Activated naive CD8-positive, alpha-beta T cell treated with anti-CD3 and anti-CD28 coated beads, Interleukin-2, amount 50 U/mL, for 16 hours (primary cell): Measurements from ENCODE around the gene COASY.
A peak's percentile ranks its signal among the peaks of the same experiment; 100 is the strongest.

Experiments
- DNase-seq: peaks from one replicate; pipeline ENCODE4 v3.0.0-alpha.2; 2020; ENCODE audit warnings: low read depth, low spot score

Gene COASY

DNA sequence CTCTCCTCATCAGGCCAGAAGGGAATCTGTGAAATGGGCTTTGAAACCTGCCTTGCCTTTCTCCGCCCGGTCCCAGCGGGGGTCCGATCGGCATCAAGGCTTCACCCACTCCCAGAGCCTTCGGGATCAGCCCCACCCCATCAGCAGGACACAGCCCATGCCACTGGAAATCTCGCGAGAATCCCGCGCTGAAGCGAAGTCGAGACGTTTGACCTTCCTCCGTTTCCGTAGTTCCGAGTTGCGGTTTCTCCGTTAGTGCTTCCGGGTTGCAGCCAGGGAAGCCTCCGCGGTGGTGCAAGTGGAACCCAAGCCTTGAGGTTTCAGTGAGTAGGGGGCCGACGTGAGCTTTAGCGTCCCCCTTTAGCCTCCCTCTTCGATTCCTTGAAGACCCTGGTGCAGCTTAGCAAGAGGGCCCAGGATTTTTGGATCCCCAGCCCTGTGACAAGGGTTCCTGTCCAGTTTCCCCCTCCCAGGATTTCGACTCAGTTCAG, at the start of gene COASY:
COASY (plus strand) TSS at position 252 of the 491 bp plus-strand sequence. CDS start 475 bp downstream, outside the sequence.
- DNase-seq, result peak; percentile 74

DNA sequence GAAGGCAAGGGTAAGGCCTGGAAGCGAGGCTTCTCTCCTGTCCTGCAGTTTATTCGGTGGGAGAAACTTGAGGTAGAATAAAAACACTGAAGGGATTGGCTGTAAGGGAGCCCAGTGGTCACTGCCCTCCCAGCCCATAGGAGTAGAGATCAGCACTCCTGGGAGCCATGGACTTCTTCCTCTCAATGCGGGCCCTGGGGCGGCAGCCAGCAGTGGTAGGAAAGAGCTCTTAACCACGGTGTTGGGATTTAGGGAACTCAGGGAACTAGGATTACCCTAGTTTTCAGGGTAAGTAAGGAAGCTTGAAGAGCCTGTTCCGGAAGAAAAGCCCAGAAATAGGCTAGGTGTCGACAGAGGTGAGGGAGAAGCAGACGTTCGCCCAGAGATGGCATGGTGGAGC, 49.7 kb upstream of the COASY start:
- no peak for DNase-seq

DNA sequence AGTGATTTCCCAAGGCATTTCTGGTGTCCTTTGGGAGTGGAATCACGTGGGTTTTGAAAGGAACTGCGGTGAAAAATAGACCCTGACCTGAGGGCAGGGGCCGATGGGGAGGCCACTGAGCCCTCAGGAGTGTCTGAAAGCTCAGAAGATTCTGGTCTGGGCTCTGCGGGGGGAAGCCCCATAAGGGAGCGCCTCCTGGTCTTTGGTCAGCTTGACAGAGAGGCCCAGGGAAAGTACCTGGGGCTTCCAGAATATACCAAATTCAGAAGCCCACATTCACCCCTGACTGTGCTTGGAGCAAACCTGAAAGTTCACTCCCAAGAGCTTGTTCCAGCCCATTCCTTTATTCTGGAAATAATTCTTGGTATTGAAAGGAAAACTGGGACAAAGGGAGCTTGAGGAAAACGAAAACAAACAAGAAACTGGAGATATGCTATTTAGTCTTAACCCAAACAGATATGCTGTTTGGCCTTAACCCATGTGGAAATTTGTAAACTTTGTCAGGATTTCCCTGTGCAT, 49.2 kb upstream of the COASY start:
- DNase-seq, result no peak

DNA sequence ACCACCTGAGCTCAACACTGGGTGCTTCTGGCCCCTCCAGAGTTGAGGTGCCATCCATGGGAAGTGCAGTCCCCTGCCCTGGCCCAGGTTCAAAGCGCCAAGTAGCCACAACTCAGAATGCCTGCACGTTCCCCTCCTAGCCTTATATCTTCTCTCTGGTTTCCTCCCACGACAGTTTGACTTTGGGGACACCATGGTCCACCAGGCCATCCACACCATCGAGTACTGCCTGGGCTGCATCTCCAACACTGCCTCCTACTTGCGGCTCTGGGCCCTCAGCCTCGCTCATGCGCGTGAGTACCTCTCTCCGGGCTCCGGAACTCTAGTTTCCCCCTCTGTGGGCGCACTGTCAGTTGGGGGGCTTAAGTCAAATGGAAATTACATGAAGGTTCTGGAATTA, 48.3 kb upstream of the COASY start:
- no peak for DNase-seq

DNA sequence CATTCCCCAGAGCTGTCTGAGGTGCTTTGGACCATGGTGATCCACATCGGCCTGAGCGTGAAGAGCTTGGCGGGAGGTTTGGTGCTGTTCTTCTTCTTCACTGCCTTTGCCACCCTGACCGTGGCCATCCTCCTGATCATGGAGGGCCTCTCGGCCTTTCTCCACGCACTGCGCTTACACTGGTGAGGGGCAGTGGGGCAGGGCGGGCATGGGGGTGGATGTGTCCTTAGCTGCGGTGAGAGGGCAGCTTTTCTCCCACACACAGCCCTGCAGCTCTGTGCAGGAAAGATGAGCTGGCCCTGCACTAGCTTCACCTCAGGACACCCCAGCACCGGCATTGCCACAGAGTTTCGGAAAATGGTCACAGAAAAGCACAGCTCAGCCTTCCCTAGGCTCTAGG, 47.7 kb upstream of the COASY start:
- DNase-seq, result no peak

DNA sequence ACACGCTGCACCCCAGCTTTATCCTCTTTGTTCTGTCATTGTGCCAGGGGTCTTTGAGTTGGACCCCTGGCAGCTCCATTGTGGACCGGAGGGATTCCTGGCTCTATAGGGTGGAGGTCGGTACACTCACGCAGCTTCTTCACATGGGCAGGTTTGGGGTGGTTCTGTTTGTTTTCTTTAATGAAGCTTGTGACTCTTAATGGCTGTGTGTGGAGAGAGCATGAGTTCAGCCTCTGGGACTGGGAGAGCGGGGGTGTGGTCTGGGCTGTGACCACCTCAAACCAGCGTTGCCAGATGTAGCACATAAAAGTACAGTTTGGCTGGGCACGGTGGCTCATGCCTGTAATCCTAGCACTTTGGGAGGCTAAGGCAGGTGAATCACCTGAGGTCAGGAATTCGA, 47.1 kb upstream of the COASY start:
- DNase-seq, result no peak

DNA sequence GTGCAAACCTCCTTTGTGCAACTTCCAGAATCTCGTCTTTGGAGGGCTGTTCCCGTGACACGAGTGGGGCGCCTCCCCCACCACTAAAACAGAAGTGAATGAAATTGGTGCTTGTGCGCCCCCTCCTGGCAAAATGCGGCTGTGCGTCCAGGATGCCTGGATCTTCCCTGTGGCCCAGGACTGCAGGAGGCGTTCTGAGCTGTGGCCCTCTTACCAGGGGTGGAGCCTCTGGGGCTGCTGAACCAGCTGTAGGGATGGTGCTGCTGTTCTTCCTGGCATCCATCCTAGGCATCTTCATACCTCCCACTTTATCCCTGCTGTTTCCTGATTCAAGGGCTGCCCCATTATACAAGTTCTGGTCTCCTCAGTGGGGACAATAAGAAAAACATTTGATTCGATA, 44.4 kb upstream of the COASY start:
- peak; percentile 56 for DNase-seq

DNA sequence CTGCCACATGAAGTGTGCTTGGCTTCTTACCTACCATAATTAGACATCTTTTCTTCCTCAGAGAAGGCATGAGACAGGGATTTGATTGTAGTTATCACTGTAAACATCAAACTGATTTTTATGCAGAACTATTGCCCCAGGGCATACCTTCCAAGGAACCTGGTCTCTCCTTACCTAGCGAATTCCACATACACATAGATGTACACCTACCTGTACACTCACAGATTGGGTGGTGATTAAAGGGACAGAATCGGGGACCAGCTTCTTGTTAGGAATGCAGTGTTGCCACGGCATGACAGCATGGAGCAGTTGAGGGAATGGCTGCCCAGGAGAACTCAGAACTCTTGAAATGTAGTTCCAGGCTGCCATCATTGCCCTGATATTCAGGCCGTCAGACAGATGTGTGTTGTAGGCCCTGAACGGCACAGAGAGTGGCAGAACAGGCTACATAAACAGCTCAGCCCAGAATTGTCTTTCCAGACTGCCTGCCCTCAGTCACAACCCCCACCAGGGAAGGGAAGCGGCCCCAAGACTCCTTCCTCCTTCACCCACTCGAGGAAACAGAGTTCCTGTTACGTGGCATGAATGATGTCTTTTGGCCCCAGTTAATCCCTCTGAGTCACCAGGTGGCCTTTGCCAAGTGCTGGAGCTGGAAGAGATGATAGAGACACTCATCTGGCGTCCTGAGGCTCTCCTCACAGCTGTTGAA, 43.7 kb upstream of the COASY start:
- DNase-seq, result no peak

DNA sequence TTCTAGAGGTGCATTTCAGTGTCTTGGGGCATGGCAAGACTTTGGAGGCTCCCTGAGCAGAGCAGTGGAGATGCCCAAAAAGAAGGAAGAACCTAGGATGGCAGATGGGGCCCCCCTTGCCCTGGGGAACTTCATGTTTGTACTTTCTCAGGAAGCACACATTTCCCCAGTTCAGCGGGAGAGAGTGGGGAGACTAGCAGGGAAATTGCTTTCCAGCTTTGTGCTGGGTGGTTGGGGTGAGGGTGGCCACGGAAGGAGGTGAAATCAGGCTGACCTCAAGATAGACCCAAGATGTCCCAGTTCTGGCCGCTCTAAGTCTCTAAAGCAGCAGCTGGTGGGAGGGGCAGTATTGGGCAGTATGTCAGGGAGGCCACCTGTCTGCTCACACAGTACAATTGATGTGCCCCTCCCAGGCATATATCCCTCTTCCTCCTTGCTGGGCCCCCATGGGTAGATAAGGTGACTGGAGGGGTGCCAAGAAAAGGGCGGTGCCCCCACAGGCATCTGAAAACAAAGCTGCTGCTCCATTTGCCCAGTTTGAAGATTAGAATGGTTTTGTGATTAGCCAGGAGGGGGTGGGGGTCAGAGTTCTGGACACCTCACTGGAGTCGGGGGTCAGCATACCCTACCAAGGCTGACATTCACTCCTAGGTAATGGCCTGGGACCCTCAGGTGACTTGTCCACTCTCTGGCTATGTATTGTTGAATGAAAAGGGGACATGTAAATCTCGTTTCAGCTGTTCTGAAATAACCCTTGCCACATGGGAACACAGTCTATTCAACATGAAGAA, 43.0 kb upstream of the COASY start:
- DNase-seq, result no peak

DNA sequence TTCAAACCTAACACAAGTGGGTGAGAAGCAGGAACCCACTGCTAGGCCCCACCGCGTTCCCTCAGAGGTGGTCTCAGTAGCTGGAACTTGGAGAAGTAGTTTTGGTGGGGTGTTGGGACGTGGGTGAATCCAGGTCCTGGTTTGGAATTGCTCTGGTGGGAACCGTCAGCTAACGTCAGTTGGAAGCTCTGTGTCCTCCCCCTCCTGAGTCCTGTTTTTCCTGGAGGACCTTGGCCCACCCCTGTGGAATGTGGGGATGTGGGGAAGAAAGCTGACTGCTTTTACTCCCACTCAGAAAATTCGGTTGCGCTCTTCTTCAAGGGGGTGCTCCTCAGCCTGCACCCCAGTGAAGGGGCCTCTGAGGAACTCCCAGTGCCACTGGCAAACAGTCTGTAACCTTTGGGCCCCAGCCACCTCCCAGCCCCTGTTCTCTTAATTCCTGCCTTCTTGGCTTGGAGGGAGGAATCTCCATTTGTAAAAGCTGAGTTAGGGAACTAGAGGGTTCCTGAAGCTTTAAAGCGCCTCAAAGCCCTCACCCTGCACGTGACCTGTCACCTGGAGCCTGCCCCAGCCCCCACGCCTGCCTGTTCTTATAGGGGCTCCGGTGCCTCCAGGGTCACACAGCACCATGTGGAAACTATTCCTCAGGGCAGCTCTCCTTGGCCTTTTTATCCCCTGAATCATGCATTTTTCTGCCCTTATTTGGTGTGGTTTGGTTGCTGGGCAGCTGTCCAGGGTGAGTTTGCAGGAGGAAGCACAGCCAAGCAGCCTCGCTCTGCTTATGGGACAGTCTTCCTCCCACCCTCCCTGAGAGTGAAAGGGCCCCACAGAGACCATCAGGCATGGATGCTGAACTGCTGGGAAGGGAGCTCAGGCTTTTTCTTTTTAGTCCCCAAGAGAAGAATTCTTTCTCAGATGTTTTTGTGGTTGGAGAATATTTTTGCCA, 42.1 kb upstream of the COASY start:
- no peak for DNase-seq

DNA sequence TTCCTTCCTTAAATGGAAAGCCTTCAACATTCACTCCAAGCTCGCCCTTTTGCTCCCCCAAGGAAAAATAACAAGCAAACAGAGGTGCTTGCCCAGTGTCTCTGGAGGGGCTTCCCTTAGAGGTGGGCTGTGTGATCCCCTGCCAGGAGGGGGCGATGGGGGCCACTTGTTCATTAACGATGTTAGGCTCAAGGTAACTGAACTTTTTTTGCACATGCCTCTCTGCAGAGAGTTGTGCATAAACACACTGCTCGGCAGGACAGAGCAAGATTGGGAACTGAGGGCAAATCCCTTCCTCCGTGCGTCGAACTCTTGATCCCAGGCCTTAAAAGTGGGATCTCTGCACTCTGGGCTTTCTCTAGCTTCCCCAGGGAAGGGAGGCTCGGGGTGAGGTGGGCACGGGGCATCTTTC, 41.4 kb upstream of the COASY start:
- DNase-seq, result no peak

DNA sequence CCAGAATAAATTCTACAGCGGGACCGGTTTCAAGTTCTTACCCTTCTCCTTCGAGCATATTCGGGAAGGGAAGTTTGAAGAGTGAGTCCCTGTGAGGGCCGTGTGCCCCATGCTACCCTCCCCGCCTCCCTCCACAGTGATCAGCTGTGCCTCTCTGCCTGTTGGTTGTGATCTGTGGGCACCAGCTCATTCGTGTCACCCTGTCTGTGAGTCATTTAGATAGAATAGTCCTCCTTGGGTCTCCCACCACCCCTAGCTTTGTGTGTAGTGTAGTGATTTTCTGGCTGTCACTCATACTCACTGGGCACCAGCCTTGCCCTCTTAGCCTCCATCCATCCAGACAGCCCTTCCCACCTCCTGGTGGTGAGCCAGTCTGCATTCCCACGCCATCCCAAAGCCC, 40.9 kb upstream of the COASY start:
- no peak for DNase-seq

DNA sequence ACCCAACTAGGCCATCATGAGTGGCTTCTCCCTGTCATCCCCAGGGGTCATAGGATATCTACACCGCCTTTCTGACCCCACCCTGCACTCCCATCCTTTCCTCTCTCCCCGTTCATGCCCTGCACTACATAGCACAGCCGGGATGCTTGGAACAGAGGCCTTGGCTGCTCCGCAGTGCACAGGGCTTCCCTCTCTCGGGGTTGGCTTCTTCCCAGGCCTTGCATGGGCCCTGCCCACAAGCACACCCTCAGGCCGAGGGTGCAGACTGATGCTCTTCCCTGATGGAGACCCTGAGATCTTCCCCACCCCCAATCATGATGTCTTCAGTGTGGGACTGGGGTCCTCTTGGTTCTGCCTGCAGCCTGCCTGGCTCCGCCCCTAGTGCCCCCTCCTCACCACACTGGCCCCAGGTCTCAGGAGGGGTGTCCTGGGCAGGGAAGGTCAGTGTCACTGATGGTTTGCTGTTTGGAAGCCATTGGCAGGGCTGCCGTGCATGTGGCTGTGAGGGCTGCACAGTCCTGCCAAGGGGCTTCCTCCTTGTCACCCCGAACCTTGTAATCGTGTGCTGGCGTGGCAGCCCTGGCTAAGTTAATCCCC, 40.2 kb upstream of the COASY start:
- DNase-seq, result no peak

DNA sequence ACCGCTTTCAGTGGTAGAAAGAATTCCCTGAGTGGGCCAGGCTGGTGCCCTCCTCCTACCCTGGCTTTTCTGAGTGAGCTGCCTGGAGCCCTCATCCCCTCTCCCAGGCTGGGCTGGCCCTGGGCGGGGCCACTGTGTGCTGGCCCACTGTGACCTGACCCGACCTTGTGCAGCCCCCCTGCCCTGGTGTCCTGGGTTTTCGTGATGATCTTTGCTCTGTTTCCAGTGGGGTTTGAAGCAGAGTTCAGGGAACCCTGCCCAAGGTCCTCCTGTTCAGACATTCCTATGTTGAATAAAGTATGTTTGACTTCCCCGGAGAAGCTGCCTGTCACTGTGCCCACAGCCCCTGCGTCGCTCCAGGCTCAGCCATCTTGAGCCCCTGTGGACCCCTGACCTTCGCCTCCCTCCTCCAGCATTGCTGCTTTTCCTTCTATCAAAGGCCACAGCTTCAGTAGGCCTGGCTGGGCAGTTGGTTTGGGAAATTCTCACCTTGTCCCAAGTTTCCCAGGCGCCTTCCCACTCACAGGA, 39.6 kb upstream of the COASY start:
- no peak for DNase-seq

DNA sequence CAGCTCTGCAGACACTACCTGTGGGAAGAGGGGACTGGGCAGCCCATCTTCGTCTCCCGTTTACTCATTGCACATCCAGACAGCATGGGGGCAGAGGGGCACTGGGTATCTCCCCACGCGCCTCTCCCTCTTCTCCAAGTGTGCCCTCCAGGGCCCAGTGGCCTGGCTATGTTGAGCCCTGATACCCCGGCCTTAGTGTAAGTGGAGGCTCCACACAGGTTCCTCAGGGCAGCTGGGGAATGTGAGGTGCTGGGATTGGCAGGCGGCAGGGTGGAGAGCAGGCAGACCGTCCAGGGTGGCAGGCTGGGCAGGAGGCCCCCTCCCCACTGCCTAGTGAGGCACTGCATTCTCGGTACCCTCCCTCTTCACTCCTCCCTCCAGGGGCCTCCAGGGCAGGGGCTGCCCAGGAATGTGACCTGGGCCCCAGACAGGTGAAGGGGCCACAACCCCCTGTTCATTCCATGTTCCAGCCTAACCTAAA, 39.1 kb upstream of the COASY start:
- DNase-seq, result no peak

DNA sequence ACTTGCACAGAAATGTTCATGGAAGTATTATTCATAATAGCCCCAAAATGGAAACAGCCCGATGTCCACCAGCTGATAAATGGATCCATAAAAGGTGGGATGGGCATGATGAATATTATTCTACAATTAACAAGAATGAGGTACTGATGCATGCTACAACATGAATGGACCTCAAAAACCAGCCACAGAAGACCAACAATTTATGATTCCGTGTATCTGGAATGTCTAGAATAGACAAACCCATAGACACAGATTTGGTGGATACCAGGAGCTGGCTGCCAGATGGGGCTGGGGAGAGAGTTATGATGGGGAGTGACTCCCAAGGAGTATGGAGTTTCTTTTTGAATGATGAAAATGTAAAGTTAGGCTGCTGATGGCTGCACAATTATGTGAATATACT, 36.7 kb upstream of the COASY start:
- DNase-seq, result no peak

DNA sequence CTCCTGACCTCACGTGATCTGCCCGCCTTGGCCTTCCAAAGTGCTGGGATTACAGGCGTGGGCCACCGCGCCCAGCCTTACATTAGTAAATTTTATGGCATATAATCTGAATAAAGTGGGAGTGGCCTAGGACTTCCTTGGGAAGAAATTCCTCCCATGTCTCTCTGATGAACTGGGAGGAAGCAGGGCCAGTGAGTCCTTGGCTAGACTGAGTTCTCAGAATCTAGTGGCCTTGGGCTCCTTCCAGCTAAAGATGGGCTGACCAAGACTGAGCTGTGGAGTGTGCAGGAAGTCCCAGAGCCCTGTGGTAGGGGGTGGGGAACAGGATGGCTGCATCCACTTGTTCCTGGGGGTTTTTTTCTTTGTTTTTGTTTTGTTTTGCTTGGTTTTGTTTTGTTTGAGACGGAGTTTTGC, 35.9 kb upstream of the COASY start:
- DNase-seq, result no peak

DNA sequence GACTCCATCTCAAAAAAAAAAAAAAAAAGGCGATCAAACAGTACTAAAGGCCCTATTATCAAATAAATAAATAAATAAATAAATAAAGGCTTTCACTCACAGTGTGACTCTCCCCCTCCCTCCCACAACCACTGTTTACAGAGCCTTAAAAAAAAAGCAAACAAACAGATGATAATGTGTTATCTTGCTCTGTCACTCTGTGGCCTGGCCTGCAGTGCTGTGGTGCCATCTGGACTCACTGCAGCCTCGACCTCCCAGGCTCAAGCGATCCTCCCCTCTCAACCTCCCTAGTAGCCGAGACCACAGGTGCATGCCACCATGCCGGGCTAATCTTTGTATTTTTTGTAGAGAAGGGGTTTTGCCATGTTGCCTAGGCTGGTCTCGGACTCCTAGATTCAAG, 34.0 kb upstream of the COASY start:
- no peak for DNase-seq

DNA sequence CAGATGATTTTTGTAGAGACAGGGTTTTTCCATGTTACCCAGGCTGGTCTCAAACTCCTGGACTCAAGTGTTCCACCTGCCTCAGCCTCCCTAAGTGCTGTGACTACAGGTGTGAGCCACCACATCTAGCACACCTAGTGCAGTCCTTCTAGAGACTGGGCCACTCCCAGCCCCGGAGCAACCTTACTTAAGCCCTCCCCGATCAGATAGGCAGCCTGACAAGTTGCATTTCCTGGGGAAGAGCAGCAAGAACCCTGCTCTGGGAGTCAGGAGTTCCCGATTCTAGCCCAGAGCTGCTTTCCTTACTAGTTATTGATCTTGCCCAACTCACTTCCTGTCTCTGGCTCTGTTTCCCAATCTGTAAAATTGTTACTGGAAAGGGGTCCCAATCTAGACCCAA, 32.9 kb upstream of the COASY start:
- no peak for DNase-seq

DNA sequence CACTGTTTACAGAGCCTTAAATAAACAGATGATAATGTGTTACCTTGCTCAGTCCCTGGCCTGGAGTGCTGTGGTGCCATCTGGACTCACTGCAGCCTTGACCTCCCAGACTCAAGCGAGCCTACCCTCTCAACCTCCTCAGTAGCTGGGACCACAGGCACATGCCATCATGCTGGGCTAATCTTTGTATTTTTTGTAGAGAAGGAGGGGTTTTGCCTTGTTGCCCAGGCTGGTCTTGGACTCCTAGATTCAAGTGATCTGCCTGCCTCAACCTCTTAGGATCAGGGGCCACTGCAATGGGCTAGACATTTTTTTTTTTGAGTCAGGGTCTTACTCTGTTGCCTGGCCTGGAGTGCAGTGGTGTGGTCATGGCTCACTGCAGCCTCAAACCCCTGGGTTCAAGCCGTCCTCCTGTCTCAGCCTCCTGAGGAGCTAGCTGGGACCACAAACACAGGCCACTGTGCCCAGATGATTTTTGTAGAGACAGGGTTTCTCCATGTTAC, 30.9 kb upstream of the COASY start:
- no peak for DNase-seq
